OCI-LY3 (cell line): ENCODE results near the gene HAPLN3.

Experiments used
- H2AFZ ChIP-seq: fragments of 200-600, 300-600 bp; shearing (Covaris generic); 2 replicates; pipeline ENCODE4 v1.6.0; 2014; ENCODE audit warnings: antibody characterized with exemption, low read depth, low read length
- H3K27ac ChIP-seq: fragments of 200-600, 300-600 bp; sonication (generic); 2 replicates; pipeline ENCODE4 v1.5.1; 2014; ENCODE audit warnings: mild to moderate bottlenecking, low read length, moderate library complexity, mixed read lengths
- H3K27me3 ChIP-seq: fragments of 200-600, 300-600 bp; sonication (generic); 2 replicates; pipeline ENCODE4 v1.6.1; 2014; ENCODE audit warnings: low read depth, low read length, mixed read lengths
- H3K36me3 ChIP-seq: fragments of 200-600, 300-600 bp; sonication (generic); replicated peaks from 2 replicates; pipeline ENCODE3; 2014; ENCODE audit warnings: low read depth, low read length, mixed read lengths
- H3K4me1 ChIP-seq: fragments of 300-600, 200-600 bp; sonication (generic); 2 replicates; pipeline ENCODE4 v1.6.1; 2014; ENCODE audit warnings: low read length, mixed read lengths
- H3K4me2 ChIP-seq: fragments of 200-600, 300-600 bp; sonication (generic); 2 replicates; pipeline ENCODE4 v1.6.1; 2014; ENCODE audit warnings: low read length, mixed read lengths
- H3K4me3 ChIP-seq: fragments of 300-600, 200-600 bp; sonication (generic); 2 replicates; pipeline ENCODE4 v1.5.1; 2014; ENCODE audit warnings: antibody characterized with exemption, mild to moderate bottlenecking, low read length, moderate library complexity
- H3K79me2 ChIP-seq: fragments of 300-600, 200-600 bp; shearing (Covaris generic); 2 replicates; pipeline ENCODE4 v1.6.1; 2014; ENCODE audit warnings: mild to moderate bottlenecking, low read length, mixed read lengths
- H3K9ac ChIP-seq: fragments of 300-600, 200-600 bp; shearing (Covaris generic); 2 replicates; pipeline ENCODE4 v1.6.0; 2014; ENCODE audit warnings: mild to moderate bottlenecking, low read length, moderate library complexity
- H3K9me3 ChIP-seq: fragments of 200-600, 300-600 bp; shearing (Covaris generic); 2 replicates; pipeline ENCODE4 v1.6.1; 2014; ENCODE audit warnings: low read length, mixed read lengths; ENCODE audit not compliant: insufficient read depth
- H4K20me1 ChIP-seq: fragments of 200-600, 300-600 bp; sonication (generic); 2 replicates; pipeline ENCODE4 v1.6.1; 2016; ENCODE audit warnings: low read length, mixed read lengths; ENCODE audit not compliant: insufficient read depth
- CTCF ChIP-seq: fragments of 200-600, 300-600 bp; sonication (generic); IDR thresholded peaks from 2 replicates; pipeline ENCODE4 v1.5.1; 2014; ENCODE audit warnings: antibody characterized with exemption, low read length, low read depth
- EZH2phosphoT487 ChIP-seq: fragments of 200-600 bp; shearing (Covaris generic); IDR thresholded peaks from 2 replicates; pipeline ENCODE4 v1.6.1; 2018; ENCODE audit warnings: antibody characterized with exemption, mixed run types, low read depth

The HAPLN3 gene

GRCh38 chr15:88900982-88901418 lies 5.7 kb upstream of the HAPLN3 start:
- no peak overlapping the region for H3K27ac ChIP-seq
- H3K36me3 ChIP-seq, result no peaks in the 10 kb centered on the region

DNA sequence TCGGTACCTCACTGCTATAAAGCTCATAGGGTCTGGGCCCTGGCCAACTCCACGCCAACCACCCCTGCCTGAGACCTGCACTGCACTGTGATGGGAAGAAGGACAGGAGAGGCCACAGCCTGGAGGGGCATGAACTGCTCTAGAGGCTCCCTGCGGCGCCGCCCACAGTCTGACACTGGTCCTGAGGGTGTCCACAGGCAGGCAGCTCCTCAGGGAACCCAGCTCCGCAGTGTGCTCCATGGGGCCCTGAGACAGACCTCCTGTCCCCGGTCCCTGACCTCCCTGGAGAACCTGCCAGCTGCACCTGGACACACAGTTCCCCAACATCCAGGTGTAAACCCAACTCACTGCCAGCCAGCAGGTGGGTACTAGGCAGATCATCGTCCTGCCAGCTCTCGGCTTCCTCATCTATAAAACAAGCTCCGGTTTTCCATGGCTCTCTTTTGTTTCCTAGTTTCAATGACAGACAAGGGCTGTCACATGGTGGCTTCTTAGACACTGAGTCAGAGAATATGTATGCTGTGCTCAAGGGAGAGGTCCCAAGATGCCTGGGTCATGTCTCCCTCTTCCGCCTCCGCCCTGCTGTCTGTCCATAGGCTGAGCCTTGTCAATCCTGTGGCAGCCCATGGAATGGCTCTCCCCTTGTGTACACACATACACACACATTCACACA lies 5.1 kb upstream of the HAPLN3 start:
- Histone ChIP-seq H3K4me2 (no peak overlapping the region), H3K79me2 (no peaks in the 10 kb centered on the region), H4K20me1 (no peaks in the 10 kb centered on the region), H3K9me3 (no peaks in the 10 kb centered on the region), H2AFZ (no peak overlapping the region), H3K27me3 (no peaks in the 10 kb centered on the region), H3K9ac (no peak overlapping the region), H3K27ac (no peak overlapping the region), H3K36me3 (no peaks in the 10 kb centered on the region), H3K4me1 (peaks cover 11% of the 10 kb centered on the region), H3K4me3 (no peak overlapping the region)
- no peak for TF ChIP-seq CTCF
- TF ChIP-seq EZH2phosphoT487, result no peak

More at GRCh38 chr15:88900982-88901418, 5.7 kb upstream of the HAPLN3 start:
- TF ChIP-seq EZH2phosphoT487 (no peak), CTCF (no peak)
- H2AFZ ChIP-seq, result no peak overlapping the region
- no peak overlapping the region for H3K4me3 ChIP-seq
- no peaks in the 10 kb centered on the region for H3K9me3 ChIP-seq
- no peaks in the 10 kb centered on the region for H3K79me2 ChIP-seq
- peaks cover 7% of the 10 kb centered on the region for H3K4me1 ChIP-seq
- H3K4me2 ChIP-seq, result no peak overlapping the region
- H3K27me3 ChIP-seq, result no peaks in the 10 kb centered on the region
- no peaks in the 10 kb centered on the region for H4K20me1 ChIP-seq
- no peak overlapping the region for H3K9ac ChIP-seq

GRCh38 chr15:88899251-88899650 lies 3.9 kb upstream of the HAPLN3 start:
- no peak overlapping the region for H3K4me3 ChIP-seq
- no peak overlapping the region for H3K9ac ChIP-seq
- H2AFZ ChIP-seq, result no peak overlapping the region
- no peaks in the 10 kb centered on the region for H3K27me3 ChIP-seq
- no peak overlapping the region for H3K27ac ChIP-seq
- H3K4me2 ChIP-seq, result no peak overlapping the region
- no peaks in the 10 kb centered on the region for H3K79me2 ChIP-seq
- H3K9me3 ChIP-seq, result no peaks in the 10 kb centered on the region
- peaks cover 12% of the 10 kb centered on the region for H3K4me1 ChIP-seq
- TF ChIP-seq EZH2phosphoT487, result no peak
- TF ChIP-seq CTCF, result no peak
- H3K36me3 ChIP-seq, result no peaks in the 10 kb centered on the region
- H4K20me1 ChIP-seq, result no peaks in the 10 kb centered on the region

DNA sequence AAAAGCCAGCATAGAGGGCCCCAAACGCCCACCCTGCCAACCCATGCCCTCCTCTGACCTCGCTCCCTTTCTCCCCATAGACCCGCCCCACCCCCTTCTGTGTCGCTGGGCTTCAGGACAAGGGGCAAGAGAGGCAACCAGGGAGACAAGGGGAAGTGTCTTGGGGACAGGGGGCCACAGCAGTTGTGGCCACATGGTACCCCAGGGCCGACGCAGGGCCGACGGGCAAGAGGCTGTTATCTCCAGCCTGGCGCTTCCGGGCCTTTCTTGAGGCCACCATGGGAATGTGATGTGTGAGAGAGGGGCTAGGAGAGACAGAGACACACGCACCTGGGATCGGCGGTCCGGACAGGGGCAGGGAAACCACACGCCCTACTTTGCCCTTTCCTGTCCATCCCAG lies 3.4 kb upstream of the HAPLN3 start:
- Histone ChIP-seq H3K36me3 (no peaks in the 10 kb centered on the region), H3K79me2 (no peaks in the 10 kb centered on the region), H3K9me3 (no peaks in the 10 kb centered on the region), H2AFZ (no peak overlapping the region), H3K27me3 (no peaks in the 10 kb centered on the region), H3K4me3 (no peak overlapping the region), H4K20me1 (no peaks in the 10 kb centered on the region), H3K9ac (no peak overlapping the region), H3K27ac (no peak overlapping the region), H3K4me1 (peaks cover 14% of the 10 kb centered on the region), H3K4me2 (no peak overlapping the region)
- TF ChIP-seq CTCF (no peak), EZH2phosphoT487 (no peak)
